Measurements from ENCODE around the gene ADGRF5.

Gene ADGRF5

GRCh38 chr6:46921731-46922130 lies at the start of gene ADGRF5:
TSS of gene ADGRF5 (minus strand) at chr6:46921938. CDS start at chr6:46906762, 15,176 bp downstream.
- no peak within 1 kb of the TSS for H3K4me2 ChIP-seq (ENCODE audit: low read length)
- no peaks in the 10 kb centered on the region for H3F3A ChIP-seq (ENCODE audit: control insufficient read depth, insufficient read depth)
- TF ChIP-seq CTCF (IDR thresholded peaks at IDR 0.05; ENCODE audit: low read depth, low read length, poor library complexity, severe bottlenecking) (no peak), EZH2phosphoT487 (IDR thresholded peaks at IDR 0.05; ENCODE audit: borderline replicate concordance, low read length) (no peak)
- no peaks in the 10 kb centered on the region for H3K9me2 ChIP-seq (replicated peaks; ENCODE audit: control insufficient read depth, low read length)
- no peaks in the 10 kb centered on the region for H3K9me3 ChIP-seq (ENCODE audit: control insufficient read depth, insufficient read depth, low read length)
- H3K27ac ChIP-seq (ENCODE audit: low read depth, low read length) = no peak within 1 kb of the TSS
- H3K27me3 ChIP-seq (ENCODE audit: control insufficient read depth, low read length) = no peaks in the 10 kb centered on the region
- H3K4me3 ChIP-seq (ENCODE audit: low read length) = no peak within 1 kb of the TSS
- H3K79me2 ChIP-seq (ENCODE audit: control insufficient read depth, low read length) = no peaks in the 10 kb centered on the region
- no peaks in the 10 kb centered on the region for H3K4me1 ChIP-seq (ENCODE audit: control insufficient read depth, low read length)
- no peaks in the 10 kb centered on the region for H3K36me3 ChIP-seq (ENCODE audit: control insufficient read depth, low read length)
- no peaks in the 10 kb centered on the region for H4K20me1 ChIP-seq (ENCODE audit: control insufficient read depth, insufficient read depth, low read depth, low read length)

GRCh38 chr6:46969206-46969605 lies 47.5 kb upstream of the ADGRF5 start:
- Histone ChIP-seq H3K36me3 (ENCODE audit: control insufficient read depth, low read length) (no peaks in the 10 kb centered on the region), H3K4me3 (ENCODE audit: low read length) (no peak overlapping the region), H3K9me3 (ENCODE audit: control insufficient read depth, insufficient read depth, low read length) (no peaks in the 10 kb centered on the region), H4K20me1 (ENCODE audit: control insufficient read depth, insufficient read depth, low read depth, low read length) (no peaks in the 10 kb centered on the region), H3F3A (ENCODE audit: control insufficient read depth, insufficient read depth) (no peaks in the 10 kb centered on the region), H3K79me2 (ENCODE audit: control insufficient read depth, low read length) (no peaks in the 10 kb centered on the region), H3K9me2 (replicated peaks; ENCODE audit: control insufficient read depth, low read length) (no peaks in the 10 kb centered on the region; the same call in 1 of the 2 replicates), H3K27me3 (ENCODE audit: control insufficient read depth, low read length) (peaks cover 2% of the 10 kb centered on the region; the same call in 1 of the 2 replicates), H3K4me1 (ENCODE audit: control insufficient read depth, low read length) (no peaks in the 10 kb centered on the region), H3K4me2 (ENCODE audit: low read length) (no peak overlapping the region), H3K27ac (ENCODE audit: low read depth, low read length) (no peak overlapping the region)
- no peak for TF ChIP-seq CTCF (IDR thresholded peaks at IDR 0.05; ENCODE audit: low read depth, low read length, poor library complexity, severe bottlenecking)

GRCh38 chr6:46967826-46968349 lies 46.1 kb upstream of the ADGRF5 start:
- Histone ChIP-seq H3K36me3 (ENCODE audit: control insufficient read depth, low read length) (no peaks in the 10 kb centered on the region), H3F3A (ENCODE audit: control insufficient read depth, insufficient read depth) (no peaks in the 10 kb centered on the region), H3K4me2 (ENCODE audit: low read length) (no peak overlapping the region), H3K9me3 (ENCODE audit: control insufficient read depth, insufficient read depth, low read length) (no peaks in the 10 kb centered on the region), H3K4me1 (ENCODE audit: control insufficient read depth, low read length) (no peaks in the 10 kb centered on the region), H4K20me1 (ENCODE audit: control insufficient read depth, insufficient read depth, low read depth, low read length) (no peaks in the 10 kb centered on the region), H3K27me3 (ENCODE audit: control insufficient read depth, low read length) (peaks cover 2% of the 10 kb centered on the region; the same call in 1 of the 2 replicates), H3K27ac (ENCODE audit: low read depth, low read length) (no peak overlapping the region), H3K4me3 (ENCODE audit: low read length) (no peak overlapping the region), H3K9me2 (replicated peaks; ENCODE audit: control insufficient read depth, low read length) (no peaks in the 10 kb centered on the region; the same call in 1 of the 2 replicates), H3K79me2 (ENCODE audit: control insufficient read depth, low read length) (no peaks in the 10 kb centered on the region)
- TF ChIP-seq CTCF (IDR thresholded peaks at IDR 0.05; ENCODE audit: low read depth, low read length, poor library complexity, severe bottlenecking) (no peak), EZH2phosphoT487 (IDR thresholded peaks at IDR 0.05; ENCODE audit: borderline replicate concordance, low read length) (no peak)
